Suprapubic skin (tissue), 4 donors: Measurements from ENCODE around the gene UVRAG.

Source experiments
- POLR2A ChIP-seq, 2 donors: fragments of 450-650 bp; IDR thresholded peaks; one replicate each; pipeline ENCODE4 v1.6.1; 2017; ENCODE audit warnings: antibody characterized with exemption in 2 of 2, mild to moderate bottlenecking in 2 of 2, moderate library complexity in 2 of 2
- POLR2AphosphoS5 ChIP-seq, 3 donors: sonication (generic); formaldehyde crosslinking; IDR thresholded peaks; one replicate each; pipeline ENCODE4 v1.6.1; 2017; ENCODE audit warnings: antibody characterized with exemption in 3 of 3
- TF ChIP-seq, protein P1 (sequence below), 2 donors: fragments of 200-600 bp in 1 of 2; fragments of 450-650 bp in 1 of 2; sonication (generic) in 1 of 2; IDR thresholded peaks; one replicate each; pipeline ENCODE4 v1.5.1; 2016 to 2019; ENCODE audit warnings: antibody characterized with exemption in 2 of 2, mild to moderate bottlenecking in 1 of 2, moderate library complexity in 1 of 2

DNA sequence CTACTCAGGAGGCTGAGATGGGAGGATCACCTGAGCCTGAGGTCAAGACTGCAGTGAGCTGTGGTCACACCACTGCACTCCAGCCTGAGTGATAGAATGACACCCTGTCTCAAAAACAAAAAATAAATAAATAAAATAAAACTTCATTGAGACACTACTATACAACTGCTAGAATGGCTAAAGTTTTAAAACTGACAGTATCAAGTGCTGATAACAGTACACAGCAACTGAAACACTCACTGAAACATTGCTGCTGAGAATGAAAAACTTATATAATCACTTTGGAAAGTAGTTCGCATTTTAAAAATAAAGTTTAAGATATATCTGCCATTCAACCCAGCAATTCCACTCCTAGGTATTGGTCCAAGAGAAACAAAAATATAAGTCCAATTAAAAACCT is 290.6 kb downstream of the UVRAG start:
- TF ChIP-seq, protein P1, sequence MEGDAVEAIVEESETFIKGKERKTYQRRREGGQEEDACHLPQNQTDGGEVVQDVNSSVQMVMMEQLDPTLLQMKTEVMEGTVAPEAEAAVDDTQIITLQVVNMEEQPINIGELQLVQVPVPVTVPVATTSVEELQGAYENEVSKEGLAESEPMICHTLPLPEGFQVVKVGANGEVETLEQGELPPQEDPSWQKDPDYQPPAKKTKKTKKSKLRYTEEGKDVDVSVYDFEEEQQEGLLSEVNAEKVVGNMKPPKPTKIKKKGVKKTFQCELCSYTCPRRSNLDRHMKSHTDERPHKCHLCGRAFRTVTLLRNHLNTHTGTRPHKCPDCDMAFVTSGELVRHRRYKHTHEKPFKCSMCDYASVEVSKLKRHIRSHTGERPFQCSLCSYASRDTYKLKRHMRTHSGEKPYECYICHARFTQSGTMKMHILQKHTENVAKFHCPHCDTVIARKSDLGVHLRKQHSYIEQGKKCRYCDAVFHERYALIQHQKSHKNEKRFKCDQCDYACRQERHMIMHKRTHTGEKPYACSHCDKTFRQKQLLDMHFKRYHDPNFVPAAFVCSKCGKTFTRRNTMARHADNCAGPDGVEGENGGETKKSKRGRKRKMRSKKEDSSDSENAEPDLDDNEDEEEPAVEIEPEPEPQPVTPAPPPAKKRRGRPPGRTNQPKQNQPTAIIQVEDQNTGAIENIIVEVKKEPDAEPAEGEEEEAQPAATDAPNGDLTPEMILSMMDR (IDR thresholded peaks at IDR 0.05): no peak
- TF ChIP-seq POLR2AphosphoS5 (IDR thresholded peaks at IDR 0.05) (no peak), POLR2A (IDR thresholded peaks at IDR 0.05) (no peak)
